NCI-H1417 (cell line): ENCODE measurements around the gene ENPP6.
"Not testable (repeated sequence)": the region's sequence is repeated elsewhere in the genome, so short reads cannot be mapped to it uniquely, and the experiment has no call there.

ENCODE experiments used
- DNase-seq, 3 experiments: peaks; one replicate each; lab custom pipeline; 2025; lab: John Stamatoyannopoulos, UW

ENPP6 gene

GRCh38 chr4:184148738-184149637 lies 68.7 kb downstream of the ENPP6 start:
- no peak for DNase-seq

GRCh38 chr4:184147858-184148737 lies 69.6 kb downstream of the ENPP6 start:
- no peak for DNase-seq

GRCh38 chr4:184146951-184147350 lies 70.7 kb downstream of the ENPP6 start:
- no peak for DNase-seq

GRCh38 chr4:184145596-184145995 lies 72.1 kb downstream of the ENPP6 start:
- DNase-seq = no peak

- no peak for DNase-seq
Measured at GRCh38 chr4:184143770-184144564, 73.7 kb downstream of the ENPP6 start.

GRCh38 chr4:184142121-184143000 lies 75.3 kb downstream of the ENPP6 start:
- peak in 2 of 3 experiments; percentile 5 to 38 for DNase-seq

- DNase-seq = not testable (repeated sequence)
Measured at GRCh38 chr4:184140901-184141300, 76.8 kb downstream of the ENPP6 start.

GRCh38 chr4:184136525-184136924 lies 81.1 kb downstream of the ENPP6 start:
- DNase-seq = no peak

- DNase-seq = no peak
Measured at GRCh38 chr4:184126800-184127199, 90.9 kb downstream of the ENPP6 start.

GRCh38 chr4:184122631-184123408 lies 94.9 kb downstream of the ENPP6 start:
- peak in 1 of 3 experiments; percentile 4 for DNase-seq

GRCh38 chr4:184120549-184121127 lies 97.0 kb downstream of the ENPP6 start:
- no peak for DNase-seq

- no peak for DNase-seq
Measured at GRCh38 chr4:184117662-184118199, 99.9 kb downstream of the ENPP6 start.

GRCh38 chr4:184115399-184115798 lies 102.3 kb downstream of the ENPP6 start:
- no peak for DNase-seq

- DNase-seq = no peak
Measured at GRCh38 chr4:184114431-184114830, 103.2 kb downstream of the ENPP6 start.

GRCh38 chr4:184112006-184112550 lies 105.6 kb downstream of the ENPP6 start:
- no peak for DNase-seq

- no peak for DNase-seq
Measured at GRCh38 chr4:184111233-184111832, 106.3 kb downstream of the ENPP6 start.

GRCh38 chr4:184110452-184111224 lies 107.0 kb downstream of the ENPP6 start:
- DNase-seq = no peak

GRCh38 chr4:184108006-184108501 lies 109.6 kb downstream of the ENPP6 start:
- no peak for DNase-seq
